ENCODE measurements around the gene LIME1. TPM values are rescaled to one million over a fixed set of nuclear protein-coding genes. Genes with fewer than 3 reads are reported as not detected.

LIME1 gene
- total and polyA plus RNA-seq, 10 of the 15 experiments (the other 5 are each of a cell fraction or from before 2014, with no cell fraction given) = 0.35 to 154 (median 49.9) TPM

- ATAC-seq (no peak), FAIRE-seq (no peak), DNase-seq (ENCODE audit: low read depth, low spot score) (no peak)
- no peak overlapping the region for H2AFZ ChIP-seq (ENCODE audit: control insufficient read depth, low read depth, low read length)
- H3K4me2 ChIP-seq (ENCODE audit: control insufficient read depth, insufficient read depth) = no peak overlapping the region
- no peak overlapping the region for H3K9ac ChIP-seq (ENCODE audit: control insufficient read depth, insufficient read depth, low read length)
- no peak overlapping the region for H3K4me3 ChIP-seq
- no peaks in the 10 kb centered on the region for H3K79me2 ChIP-seq (ENCODE audit: control insufficient read depth, insufficient read depth, low read length)
- H3K27ac ChIP-seq (ENCODE audit: control insufficient read depth, insufficient read depth) = no peak overlapping the region
- WGBS (ENCODE audit: insufficient coverage, insufficient replicate concordance, low lambda C conversion rate, missing lambda C conversion rate) = 53% methylated on average over 18 of the region's 18 CpGs
- H4K20me1 ChIP-seq (ENCODE audit: control insufficient read depth, insufficient read depth) = no peaks in the 10 kb centered on the region
- intact Hi-C loops (cut with micrococcal nuclease; ENCODE audit: unreplicated experiment) = no loop called here
- no peaks in the 10 kb centered on the region for H3K4me1 ChIP-seq (ENCODE audit: control insufficient read depth, insufficient read depth, low read length)
- in situ Hi-C loops (cut with MboI) = no loop called here
- BruUV-seq (replicated peaks) = no TSS peak
- ChIA-PET SMC1A (ENCODE audit: uncharacterized antibody, unreplicated experiment) (no interaction called here), POLR2A (interaction anchor here (0.7 kb wide), 1 partner anchor 14 kb away, joined by 6 read pairs; no protein-coding TSS in a partner anchor), CTCF (no interaction called here), RAD21 (ENCODE audit: unreplicated experiment) (no interaction called here)
- no peaks in the 10 kb centered on the region for H3K9me3 ChIP-seq (replicated peaks; ENCODE audit: control insufficient read depth, insufficient read depth, low read length)
- TF ChIP-seq MTA2 (IDR thresholded peaks at IDR 0.05; ENCODE audit: low read depth) (no peak), CBX3 (IDR thresholded peaks at IDR 0.05; ENCODE audit: borderline replicate concordance, low read depth) (no peak), IRF5 (IDR thresholded peaks at IDR 0.05; ENCODE audit: borderline replicate concordance) (no peak), SIN3A (IDR thresholded peaks at IDR 0.05; ENCODE audit: low read depth, low read length) (no peak), IKZF1 (conservative IDR thresholded peaks at IDR 0.05) (no peak), ESRRA (IDR thresholded peaks at IDR 0.05; ENCODE audit: low read length) (no peak), NFYA (IDR thresholded peaks at IDR 0.05; ENCODE audit: borderline replicate concordance, low read depth, low read length) (no peak), ZNF622 (IDR thresholded peaks at IDR 0.05) (no peak), RELB (IDR thresholded peaks at IDR 0.05; ENCODE audit: low read depth) (no peak), NFIC (IDR thresholded peaks at IDR 0.05; ENCODE audit: low read depth, low read length) (no peak), HDAC2 (IDR thresholded peaks at IDR 0.05) (no peak), WRNIP1 (IDR thresholded peaks at IDR 0.05; ENCODE audit: borderline replicate concordance, low read depth, low read length) (no peak), CREB1 (IDR thresholded peaks at IDR 0.05; ENCODE audit: low read depth) (no peak), SREBF2 (IDR thresholded peaks at IDR 0.05; ENCODE audit: low read length) (no peak)
- TF ChIP-seq, protein P1, sequence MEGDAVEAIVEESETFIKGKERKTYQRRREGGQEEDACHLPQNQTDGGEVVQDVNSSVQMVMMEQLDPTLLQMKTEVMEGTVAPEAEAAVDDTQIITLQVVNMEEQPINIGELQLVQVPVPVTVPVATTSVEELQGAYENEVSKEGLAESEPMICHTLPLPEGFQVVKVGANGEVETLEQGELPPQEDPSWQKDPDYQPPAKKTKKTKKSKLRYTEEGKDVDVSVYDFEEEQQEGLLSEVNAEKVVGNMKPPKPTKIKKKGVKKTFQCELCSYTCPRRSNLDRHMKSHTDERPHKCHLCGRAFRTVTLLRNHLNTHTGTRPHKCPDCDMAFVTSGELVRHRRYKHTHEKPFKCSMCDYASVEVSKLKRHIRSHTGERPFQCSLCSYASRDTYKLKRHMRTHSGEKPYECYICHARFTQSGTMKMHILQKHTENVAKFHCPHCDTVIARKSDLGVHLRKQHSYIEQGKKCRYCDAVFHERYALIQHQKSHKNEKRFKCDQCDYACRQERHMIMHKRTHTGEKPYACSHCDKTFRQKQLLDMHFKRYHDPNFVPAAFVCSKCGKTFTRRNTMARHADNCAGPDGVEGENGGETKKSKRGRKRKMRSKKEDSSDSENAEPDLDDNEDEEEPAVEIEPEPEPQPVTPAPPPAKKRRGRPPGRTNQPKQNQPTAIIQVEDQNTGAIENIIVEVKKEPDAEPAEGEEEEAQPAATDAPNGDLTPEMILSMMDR (IDR thresholded peaks at IDR 0.05 in 2 of 3, conservative IDR thresholded peaks at IDR 0.05 in 1 of 3; ENCODE audit: control insufficient read depth in 2 of 3, extremely low read depth in 1 of 3, insufficient read depth in 1 of 3, low read depth in 3 of 3, low read length in 3 of 3) = no peak
- H3K36me3 ChIP-seq (ENCODE audit: control insufficient read depth in 2 of 2, insufficient read depth in 2 of 2, low read length in 1 of 2) = no peaks in the 10 kb centered on the region
- no peaks in the 10 kb centered on the region for H3K27me3 ChIP-seq (replicated peaks in 1 of 2; ENCODE audit: control insufficient read depth in 2 of 2, insufficient read depth in 2 of 2, low read length in 1 of 2)
Measured at GRCh38 chr20:63767456-63767855, 31.0 kb downstream of the LIME1 start.

Measured in GM12878 (cell line).